ENCODE measurements around the gene BCCIP.

The BCCIP gene

DNA sequence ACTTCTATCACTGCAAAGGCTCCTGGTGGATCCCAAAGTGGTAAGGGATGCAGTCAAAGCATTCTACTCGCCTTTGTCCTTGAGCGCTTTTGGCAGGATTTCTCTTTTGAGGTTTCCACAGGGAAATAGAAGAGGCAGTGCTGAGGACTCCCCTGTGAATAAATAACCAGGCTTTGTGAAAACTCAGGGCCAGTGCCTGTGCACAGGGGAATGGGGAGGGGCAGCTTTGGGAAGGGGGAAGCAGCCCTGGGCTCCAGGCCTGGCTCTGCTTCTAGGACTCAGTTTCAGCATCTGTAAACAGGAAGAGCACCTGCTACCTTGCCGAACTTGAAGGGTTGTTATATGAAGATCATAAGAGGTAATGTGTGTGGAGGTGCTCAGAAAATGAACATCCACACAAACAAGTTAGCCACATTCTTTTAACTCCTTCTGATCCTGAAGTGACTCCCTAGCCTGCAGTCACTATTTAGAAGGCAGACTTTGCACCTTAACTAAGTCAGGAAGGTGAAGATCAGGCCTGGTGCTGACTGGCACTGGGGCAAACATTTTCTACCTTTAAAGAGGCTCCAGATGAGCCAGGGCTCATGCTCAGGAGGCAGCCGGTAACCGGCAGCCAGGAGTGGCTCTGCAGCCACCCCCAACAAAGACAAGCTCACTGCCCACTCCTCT, 25.2 kb upstream of the BCCIP start:
- peak; percentile 67 for DNase-seq

GRCh38 chr10:125799451-125800182, 23.7 kb upstream of the BCCIP start:
- no peak for DNase-seq

- DNase-seq, result no peak
Observed at GRCh38 chr10:125801574-125801973, 21.8 kb upstream of the BCCIP start.

DNA sequence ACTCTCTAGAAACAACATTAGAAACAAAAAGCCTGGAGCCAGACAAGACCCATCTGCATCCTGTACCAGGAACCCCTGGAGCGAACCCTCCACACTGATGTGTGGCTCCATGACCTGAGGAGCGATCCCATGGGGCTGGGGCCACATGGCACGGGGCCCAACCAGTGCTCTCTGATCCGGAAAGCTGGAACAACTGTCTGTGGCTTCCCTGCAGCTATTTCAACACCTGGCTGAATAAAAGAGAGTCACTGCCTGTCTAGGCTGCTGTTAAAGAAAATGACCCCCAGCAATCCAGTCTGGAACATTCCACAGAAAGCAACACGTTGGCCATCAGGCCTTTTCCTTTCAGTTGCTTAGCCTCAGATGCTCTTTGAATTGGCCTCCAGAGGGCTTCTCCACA, 21.2 kb upstream of the BCCIP start:
- no peak for DNase-seq

- DNase-seq, result no peak
Observed at GRCh38 chr10:125802739-125803138, 20.6 kb upstream of the BCCIP start.

GRCh38 chr10:125808047-125808446, 15.3 kb upstream of the BCCIP start:
- DNase-seq, result no peak

- DNase-seq, result no peak
Observed at GRCh38 chr10:125811251-125811650, 12.1 kb upstream of the BCCIP start.

DNA sequence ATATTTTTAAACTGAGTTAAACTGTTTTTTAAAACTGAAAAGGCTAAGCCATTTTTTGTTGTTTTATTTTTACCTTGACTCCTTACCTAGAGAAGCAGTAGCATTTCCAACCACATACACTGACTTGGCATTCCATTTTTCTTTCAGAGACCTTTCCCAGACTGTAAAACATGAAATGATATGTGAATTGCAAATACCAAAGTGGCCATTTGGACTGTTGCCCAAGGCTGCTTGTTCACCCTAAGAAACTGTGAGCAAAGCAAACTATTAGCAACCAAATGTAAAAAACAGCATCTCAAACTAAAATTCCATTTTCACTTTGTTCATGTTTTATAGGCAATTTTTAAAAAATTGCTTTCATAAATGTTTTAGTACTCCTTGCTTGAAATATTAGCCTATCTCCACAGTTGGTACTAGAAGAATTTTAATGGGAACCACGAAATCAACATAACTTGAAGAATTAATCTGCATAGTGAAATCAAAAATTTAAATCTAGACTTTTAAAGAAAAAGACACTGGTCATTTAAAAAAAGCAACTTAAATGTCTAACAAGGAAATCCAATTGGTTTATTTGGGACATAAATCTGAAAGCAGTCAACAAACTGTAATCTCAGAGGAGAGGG, 11.1 kb upstream of the BCCIP start:
- no peak for DNase-seq

DNA sequence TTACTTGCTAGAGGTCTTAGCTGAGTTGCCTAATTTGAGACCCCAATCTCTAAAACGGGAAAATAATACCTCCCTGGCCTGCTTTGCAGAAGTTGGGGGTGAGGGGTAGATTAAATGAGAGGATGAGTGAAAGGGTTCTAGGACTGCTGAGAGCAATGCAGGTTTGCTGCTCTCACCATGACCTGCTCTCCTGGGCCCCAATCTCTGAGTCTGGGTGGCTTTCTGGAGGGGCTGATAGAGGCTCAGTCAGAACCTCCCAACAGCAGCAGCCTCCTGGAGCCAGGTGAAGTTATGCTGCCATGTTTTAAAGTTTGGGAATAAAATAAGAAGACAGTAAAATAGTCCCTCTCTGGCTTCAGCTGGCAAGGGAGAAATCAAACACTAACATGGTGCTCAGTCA, 7.6 kb upstream of the BCCIP start:
- DNase-seq, result no peak

DNA sequence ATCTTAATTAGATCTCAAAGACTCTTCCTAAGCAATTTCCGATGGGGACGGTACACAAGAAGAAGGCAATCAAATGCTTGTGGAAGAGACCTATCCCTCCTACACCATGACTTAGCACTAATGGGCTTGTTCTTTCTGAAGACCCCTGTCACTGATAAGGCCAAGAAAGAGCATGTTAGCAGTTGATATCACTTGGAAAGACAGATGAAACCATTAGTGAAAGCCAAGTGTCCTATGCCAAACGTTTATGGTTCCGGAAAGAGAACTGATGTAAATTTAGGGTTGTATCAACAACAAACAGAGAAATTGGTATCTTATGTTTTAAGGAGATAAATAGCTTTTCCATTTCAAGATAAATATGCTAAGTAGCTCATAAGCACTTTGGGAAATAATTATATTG, 6.8 kb upstream of the BCCIP start:
- no peak for DNase-seq

GRCh38 chr10:125817337-125817946, 5.9 kb upstream of the BCCIP start:
- no peak for DNase-seq

- DNase-seq, result no peak
Observed at GRCh38 chr10:125820701-125821100, 2.6 kb upstream of the BCCIP start.

DNA sequence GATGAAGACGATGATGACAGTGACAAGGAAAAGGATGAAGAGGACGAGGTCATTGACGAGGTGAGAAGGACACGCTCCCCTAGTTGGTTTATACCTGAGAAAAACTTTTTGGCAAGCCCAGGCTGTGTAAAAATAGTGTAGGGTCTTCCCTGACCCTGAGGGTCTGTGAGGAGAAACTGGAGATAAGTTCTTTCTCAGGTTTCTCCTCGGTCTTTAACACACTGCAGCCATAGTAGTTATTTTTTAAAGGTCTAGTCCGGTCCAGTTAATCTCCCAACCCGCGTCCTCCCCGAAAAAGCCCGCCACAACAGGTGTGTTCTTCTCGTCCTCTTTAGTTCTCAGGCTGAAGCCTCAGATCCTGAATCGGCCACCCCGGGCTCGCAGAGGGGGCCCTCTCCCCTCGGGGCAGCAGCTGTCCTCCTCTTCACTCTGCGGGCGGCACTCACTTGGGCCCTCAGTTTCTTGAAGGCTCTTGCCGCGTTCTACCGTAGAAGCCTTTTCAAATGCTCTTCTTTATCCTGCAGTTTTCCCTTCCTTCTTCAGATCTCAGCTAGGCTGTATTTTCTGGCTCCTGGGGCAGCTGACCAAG, 411 bp downstream of the BCCIP start:
- DNase-seq, result no peak

GRCh38 chr10:125824736-125825135, 1.4 kb downstream of the BCCIP start:
- no peak for DNase-seq

DNA sequence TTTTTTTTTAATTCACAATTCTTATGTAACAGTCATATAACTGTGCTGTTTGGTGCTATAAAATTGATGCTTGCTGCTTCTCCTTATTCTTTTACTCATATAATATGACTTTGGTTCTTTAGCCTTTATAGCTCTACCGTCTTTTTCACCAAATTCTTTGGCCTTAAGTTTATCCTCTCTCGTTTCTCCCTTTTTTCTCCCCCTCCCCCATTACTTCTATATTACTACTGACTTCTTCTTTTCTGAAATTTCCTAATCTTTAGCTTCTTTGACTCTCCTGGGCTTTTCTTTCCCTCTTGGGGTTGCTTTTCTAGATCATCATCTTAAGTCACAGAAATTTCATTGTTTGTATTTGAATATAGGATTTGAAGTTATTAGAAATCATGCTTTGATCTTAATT, 3.8 kb downstream of the BCCIP start:
- no peak for DNase-seq

GRCh38 chr10:125828311-125828710, 5.0 kb downstream of the BCCIP start:
- no peak for DNase-seq

DNA sequence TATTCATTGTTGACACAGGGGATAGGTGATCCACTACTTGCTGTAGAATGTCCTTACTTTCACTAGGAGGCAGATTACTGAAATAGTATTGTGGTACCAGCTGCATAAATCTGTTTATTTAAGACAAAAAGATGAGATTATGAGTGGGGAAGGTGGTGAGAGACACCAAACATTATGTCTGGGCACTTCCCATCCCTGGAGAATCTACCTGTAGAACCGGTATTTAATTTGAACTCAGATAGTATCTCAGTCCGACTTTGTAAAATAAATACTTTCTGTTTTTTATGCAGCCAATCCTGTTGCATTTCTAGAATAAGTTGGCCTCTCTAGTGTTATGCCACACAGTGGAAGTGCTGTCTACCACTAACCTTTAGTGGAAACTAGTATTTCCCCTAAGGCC, 13.4 kb downstream of the BCCIP start:
- DNase-seq, result no peak

- DNase-seq, result peak; percentile 56
Observed at GRCh38 chr10:125838802-125839575, 15.6 kb downstream of the BCCIP start.

- no peak for DNase-seq
Observed at GRCh38 chr10:125840406-125840805, 17.1 kb downstream of the BCCIP start.

DNA sequence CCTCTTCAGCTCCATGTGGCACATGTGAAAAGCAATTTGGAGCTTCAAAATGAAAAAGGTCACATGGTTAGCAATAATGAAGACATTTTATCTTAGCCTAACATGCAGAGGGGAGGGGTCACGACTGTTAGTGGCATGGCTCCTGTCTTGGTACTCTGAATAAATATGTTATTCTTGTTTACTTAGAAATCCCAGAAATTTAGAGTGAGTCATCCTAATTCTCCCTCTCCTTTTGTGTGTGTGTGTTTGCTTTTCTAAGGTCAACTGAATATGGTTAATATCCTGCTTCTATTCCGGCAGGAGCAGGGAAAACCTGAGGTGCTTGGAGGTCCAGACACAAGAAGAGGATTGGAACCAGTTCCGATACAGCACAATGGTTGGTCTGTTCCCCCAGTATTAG, 17.6 kb downstream of the BCCIP start:
- no peak for DNase-seq

DNA sequence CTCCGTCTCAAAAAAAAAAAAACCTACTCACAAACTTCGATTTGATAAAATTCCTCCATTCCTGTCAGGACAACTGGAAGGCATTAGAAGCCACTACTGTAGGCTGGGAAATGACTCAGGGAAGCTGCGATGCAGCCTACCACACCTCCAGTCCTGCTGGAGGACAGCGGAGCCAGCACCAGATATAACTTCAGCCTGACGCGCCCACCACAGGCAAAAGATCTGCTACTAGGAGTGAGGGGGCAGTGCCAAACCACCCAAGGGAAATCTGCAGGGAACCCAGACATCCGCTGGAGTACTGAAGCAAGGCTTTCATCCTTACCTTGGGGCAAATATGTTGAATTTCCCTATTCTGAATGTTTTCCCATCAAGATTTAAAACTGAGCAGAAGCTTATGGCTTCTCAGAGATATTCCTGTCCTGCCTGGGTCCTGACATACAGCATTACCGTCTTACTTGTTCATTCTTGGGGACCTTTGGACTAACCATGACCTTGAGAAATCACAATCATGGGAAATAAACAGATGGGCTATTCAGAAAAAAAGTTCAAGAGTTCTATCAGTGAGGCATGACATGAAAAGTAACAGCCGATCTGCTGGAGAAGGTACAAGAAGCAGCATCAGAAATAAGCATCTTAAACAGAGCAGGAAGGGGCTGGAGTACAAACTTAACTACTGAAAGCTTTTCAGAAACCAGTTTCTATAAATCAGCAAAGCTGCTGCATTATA, 20.4 kb downstream of the BCCIP start:
- DNase-seq, result no peak

- DNase-seq, result no peak
Observed at GRCh38 chr10:125844751-125845221, 21.4 kb downstream of the BCCIP start.

Measured in NCI-H510A treated with DMSO at 0.1 percent for 48 hours (cell line).